ENCODE data around the gene WWOX.

DNA sequence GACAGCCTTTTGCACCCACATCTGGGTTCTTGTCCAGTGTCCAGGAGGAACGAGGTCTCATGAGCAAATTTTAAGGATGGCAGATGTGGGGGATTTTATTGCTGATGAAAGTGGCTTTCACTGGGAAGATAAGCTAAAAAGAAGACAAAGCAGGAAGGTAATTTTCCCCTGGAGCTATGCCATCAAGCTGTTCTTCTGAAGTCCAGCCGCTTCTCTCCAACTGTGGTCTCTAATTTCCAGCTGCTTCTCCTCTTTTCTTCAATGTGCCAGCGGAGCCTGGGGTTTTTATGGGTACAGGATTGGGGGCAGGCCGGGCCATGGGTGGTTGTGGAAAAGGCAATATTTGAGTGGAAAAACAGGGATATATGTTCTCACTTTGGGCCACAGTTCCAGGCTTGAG is 430.8 kb downstream of the WWOX start:
- TF ChIP-seq POLR2A (IDR thresholded peaks at IDR 0.05; ENCODE audit: low read depth, low read length) (no peak), SPI1 (IDR thresholded peaks at IDR 0.05; ENCODE audit: low read depth, low read length) (no peak), POLR2AphosphoS5 (IDR thresholded peaks at IDR 0.05; ENCODE audit: low read depth, low read length) (no peak)

Measured in GM12891 (cell line).